Skeletal muscle cell (primary cell): ENCODE data around the gene FER.
"Not testable (repeated sequence)": the region's sequence is repeated elsewhere in the genome, so short reads cannot be mapped to it uniquely, and the experiment has no call there.

Experiments used
- DNase-seq: peaks from one replicate; pipeline ENCODE4 v3.0.0-alpha.2; 2010; ENCODE audit warnings: low read depth
- H3K4me3 ChIP-seq: 2 replicates; pipeline ENCODE4 v1.5.1; 2011; ENCODE audit warnings: low read depth, mild to moderate bottlenecking, control low read depth, low read length, moderate library complexity

The FER gene

GRCh38 chr5:108747774-108748400 lies at the start of gene FER:
TSS of gene FER (plus strand) at chr5:108747897. CDS start at chr5:108798183, 50,286 bp downstream.
- DNase-seq, result peak; percentile 29

DNA sequence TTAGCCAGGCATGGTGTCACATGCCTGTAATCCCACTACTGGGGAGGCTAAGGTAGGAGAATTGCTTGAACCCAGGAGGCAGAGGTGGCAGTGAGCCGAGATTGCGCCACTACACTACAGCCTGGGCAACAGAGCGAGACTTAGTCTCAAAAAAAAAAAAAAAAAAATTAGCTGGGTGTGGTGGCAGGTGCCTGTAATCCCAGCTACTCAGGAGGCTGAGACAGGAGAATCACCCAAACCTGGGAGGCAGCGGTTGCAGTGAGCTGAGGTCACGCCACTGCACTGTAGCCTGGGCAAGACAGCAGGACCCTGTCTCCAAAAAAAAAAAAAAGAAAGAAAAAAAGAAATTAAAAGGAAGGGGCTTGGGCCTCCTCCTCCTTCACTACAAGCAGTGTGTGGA lies 47.3 kb upstream of the FER start:
- not testable (repeated sequence) for H3K4me3 ChIP-seq, DNase-seq

More at GRCh38 chr5:108747774-108748400, at the start of gene FER:
- peak within 1 kb of the TSS; percentile 84 for H3K4me3 ChIP-seq

DNA sequence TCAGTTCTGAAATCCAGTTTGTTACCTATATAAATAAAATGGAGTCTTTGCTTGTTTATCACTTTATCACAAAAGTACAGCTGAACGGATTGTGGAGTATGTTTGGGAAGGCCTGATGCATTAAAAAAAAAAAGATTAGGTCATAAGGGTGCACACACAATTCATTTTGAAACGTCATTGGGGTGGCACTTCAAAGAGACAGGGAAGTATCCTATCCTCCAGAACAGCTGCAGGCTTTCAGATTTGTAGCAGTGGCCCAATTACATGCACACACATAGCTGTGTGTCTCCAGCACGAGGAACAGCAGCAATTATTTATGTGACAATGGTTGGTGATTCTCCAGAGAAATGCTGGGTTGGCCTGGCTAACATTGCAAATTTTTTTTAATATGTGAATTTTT lies 46.8 kb upstream of the FER start:
- no peak for DNase-seq
- no peak overlapping the region for H3K4me3 ChIP-seq

- no peak for DNase-seq
These were observed 45.2 kb upstream of the FER start for GRCh38 chr5:108702546-108702945.

GRCh38 chr5:108703313-108703712 lies 44.4 kb upstream of the FER start:
- no peak for DNase-seq
- H3K4me3 ChIP-seq, result no peak overlapping the region

More at GRCh38 chr5:108702546-108702945, 45.2 kb upstream of the FER start:
- no peak overlapping the region for H3K4me3 ChIP-seq

GRCh38 chr5:108707141-108707540 lies 40.6 kb upstream of the FER start:
- H3K4me3 ChIP-seq, result no peak overlapping the region
- no peak for DNase-seq

DNA sequence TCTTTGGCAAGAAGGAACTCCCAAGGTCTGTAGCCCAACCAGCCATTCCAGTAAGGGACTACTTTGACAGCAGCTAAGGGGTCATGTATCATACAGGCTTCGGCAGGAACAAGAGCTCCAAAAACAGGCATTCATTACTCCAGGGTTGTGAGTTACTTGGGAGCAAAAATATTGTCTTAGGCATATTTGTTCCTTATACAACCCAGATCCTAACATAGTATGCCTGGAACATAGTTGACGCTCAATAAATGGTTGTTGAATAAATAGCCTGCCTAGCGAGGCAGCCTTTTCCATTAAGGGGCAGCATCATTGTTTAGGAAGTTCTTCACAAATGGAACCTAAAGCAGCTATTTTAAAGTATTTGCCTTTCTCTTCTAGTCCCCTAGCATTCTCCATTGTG lies 35.8 kb upstream of the FER start:
- no peak overlapping the region for H3K4me3 ChIP-seq
- DNase-seq, result no peak

DNA sequence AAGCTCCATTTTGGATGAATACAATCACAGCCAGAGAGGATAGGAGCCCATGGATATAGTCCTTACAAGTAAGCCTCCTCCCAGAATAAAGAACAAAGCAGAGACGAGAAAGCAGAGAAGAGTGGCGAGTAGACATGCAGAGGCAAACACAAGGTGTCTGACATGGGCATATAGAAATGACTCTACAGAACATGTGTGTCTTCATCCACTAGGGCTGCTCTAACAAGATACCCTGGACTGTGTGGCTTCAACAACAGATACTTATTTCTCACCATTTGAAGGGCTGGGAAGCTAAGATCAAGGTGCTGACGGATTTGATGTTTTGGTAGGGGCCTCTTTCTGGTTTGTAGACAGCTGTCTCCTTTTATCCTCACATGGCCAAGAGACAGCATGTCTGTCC lies 32.3 kb upstream of the FER start:
- H3K4me3 ChIP-seq, result no peak overlapping the region
- DNase-seq, result no peak

GRCh38 chr5:108720391-108720790 lies 27.3 kb upstream of the FER start:
- peak; percentile 16 for DNase-seq
- H3K4me3 ChIP-seq, result no peak overlapping the region

DNA sequence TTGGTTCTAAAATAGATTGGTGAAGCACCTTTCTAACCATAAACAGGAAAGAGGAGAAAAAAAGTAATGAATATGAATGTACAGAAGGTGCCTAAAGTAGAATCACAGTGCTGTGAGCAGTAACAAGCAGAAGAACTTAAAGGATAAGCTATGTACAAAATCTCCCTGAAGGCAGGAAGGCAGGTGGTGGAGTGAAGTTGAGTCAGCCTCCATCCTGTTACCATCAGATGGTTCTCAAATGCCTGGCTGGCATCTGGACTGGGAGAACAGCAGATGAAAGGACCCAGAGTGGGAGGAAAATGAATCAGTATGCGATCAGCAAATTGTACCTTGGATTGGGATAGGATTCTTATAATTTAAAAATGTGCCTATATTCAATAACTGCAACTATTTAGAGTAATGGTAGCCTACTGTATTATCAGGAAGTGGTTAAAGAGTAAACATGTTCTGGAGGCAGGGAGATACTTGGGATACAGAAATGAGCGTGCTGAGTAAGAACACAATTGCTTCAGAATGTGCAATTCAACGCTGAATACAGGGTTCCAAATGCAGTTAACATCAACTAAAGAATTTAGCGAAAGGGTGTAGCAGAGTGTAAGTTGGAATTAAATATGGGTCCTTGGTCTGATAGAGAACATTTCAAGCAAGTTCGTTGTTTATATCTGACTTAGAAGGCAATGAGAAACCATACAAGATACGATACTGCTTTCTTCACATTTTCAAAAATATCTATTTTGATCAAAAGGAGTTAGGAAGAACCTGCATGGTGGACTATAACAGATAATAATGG lies 21.1 kb upstream of the FER start:
- H3K4me3 ChIP-seq, result no peak overlapping the region
- no peak for DNase-seq

DNA sequence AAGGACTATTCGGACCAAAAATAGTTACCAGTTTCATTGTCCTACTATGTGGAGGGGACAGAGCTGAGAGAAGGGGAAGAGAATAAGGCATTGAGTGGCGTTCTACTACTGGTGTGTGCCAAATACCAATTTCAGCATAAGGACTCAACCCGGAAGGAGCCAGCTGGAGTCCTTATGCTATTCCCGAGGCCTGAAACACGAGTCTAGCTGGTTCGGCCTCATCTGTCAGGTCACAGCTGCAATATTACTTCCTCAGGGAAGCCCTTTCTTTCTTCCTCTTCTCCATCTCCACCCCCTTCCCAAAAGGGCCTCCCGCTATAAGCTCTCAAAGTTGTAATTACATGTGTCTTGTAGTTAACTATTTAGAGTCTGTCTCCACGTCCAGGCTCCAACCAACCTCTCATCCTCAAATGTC lies 20.5 kb upstream of the FER start:
- no peak for DNase-seq
- peak overlapping the region; percentile 72 for H3K4me3 ChIP-seq

DNA sequence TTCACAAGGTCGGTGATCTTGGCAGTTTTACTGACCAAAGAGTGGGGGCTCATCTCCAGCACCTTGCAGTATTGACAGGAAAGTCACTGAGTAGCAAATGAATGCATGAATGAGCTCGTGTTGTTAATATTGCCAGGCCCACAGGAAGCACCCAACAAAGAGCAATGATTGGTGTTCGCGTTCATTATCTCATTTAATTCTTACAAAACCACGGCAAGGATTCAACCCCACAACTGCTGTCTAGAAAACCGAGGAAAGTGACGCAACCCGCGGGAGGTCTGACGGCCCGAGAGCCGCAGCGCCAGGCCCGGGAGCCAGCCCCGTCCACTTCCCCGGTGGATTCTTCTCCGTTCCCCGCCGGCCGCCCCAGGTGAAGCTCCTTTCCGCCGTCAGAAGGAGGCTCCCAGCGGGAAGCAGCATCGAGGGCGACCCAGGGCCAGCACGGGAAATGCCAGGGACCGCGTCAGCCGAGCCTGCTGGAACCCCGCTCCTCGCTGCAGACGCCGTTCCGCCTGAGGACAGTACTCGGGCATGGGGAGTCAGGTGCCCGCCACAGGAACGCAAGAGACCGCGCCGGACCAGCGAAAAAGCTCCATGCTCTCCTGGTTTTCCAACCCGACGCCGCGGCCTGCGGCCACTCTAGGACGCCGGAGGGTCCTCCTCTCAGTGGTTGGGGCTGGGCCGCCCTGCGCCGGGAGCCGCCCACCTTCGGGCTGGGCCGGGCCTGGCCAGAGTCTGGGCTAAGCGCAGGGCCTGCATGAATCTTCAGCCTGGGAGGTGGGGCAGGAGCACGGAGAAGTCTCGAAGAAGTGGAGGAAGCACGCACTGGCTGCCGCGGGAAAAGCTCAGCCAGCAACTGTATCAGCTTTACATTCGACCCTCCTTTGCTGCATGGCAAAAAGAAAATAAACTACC lies 19.8 kb upstream of the FER start:
- peak overlapping the region; percentile 72 for H3K4me3 ChIP-seq
- peak; percentile 80 for DNase-seq

GRCh38 chr5:108728566-108729241 lies 19.0 kb upstream of the FER start:
- no peak for DNase-seq
- H3K4me3 ChIP-seq, result peak overlapping the region; percentile 72

DNA sequence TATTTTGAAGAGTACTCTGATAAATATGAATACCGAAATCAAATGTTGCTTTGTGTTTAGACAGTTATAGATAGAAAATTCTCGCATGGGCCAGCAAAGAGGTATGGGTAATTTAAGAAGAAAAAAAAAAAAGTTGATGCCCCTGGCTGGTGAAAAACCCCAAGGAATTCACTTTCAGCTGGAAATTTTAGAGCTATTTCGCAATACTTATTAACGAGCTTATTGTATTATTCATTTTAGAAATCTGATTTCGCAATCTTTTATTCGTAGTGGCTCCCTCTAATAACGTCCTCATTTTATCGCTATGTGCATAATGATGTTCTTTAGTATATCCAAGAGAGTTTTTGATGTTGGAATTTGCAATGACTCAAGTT lies 18.5 kb upstream of the FER start:
- H3K4me3 ChIP-seq, result no peak overlapping the region
- no peak for DNase-seq

DNA sequence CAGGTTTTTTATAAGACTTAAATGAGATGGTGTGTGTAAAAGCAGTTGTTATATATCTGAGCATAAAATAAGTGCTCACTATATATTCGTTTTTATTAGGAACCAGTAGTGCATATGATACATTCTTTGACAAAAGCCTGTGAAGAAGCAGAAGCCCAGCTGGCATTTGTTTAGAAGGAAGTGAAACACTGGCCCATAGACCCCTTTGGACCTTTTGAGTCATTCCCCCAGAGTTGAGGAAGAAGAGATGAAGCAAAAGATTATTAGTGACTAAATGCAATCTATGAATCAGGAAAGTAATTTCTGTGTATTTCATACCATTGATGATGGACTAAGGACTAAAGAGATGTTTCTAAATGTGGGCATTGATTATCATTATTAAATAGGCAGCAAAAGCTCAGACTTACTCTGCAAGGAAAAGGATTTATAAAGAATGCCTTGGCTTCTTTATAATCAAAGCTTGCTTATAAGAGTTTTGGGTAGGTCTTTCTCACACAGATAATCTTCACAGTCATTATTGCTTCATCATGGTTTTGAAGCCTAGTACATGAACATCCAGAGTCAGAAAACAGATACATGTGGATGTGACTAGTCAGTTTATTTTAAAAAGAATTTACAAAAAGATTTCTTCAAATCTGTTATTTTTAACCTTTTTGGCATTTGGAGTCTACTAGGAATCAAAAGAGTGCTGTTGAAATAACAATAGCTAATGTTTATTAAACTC lies 16.9 kb upstream of the FER start:
- H3K4me3 ChIP-seq, result no peak overlapping the region
- no peak for DNase-seq

DNA sequence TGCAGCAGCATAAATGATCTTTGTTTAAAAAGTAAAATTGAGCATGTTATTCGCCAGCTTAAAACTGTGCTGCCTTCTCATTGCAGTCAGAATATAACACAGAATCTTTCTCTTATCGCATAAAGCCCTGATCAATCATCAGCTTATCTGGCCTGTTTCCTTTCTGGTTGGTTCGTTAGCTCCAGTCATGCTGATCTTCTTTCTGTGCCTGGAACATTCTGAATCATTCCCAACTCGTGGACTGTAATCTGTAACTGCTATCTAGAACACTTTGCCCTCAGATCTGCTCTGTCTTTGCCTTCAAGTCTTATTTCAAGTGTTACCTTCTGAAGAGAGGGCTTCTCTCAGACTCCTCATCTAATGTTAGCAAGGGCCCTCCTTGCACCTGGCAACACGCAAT lies 11.9 kb upstream of the FER start:
- H3K4me3 ChIP-seq, result no peak overlapping the region

GRCh38 chr5:108736855-108737254 lies 10.8 kb upstream of the FER start:
- no peak overlapping the region for H3K4me3 ChIP-seq

More for the DNA sequence above, 11.9 kb upstream of the FER start:
- no peak for DNase-seq

DNA sequence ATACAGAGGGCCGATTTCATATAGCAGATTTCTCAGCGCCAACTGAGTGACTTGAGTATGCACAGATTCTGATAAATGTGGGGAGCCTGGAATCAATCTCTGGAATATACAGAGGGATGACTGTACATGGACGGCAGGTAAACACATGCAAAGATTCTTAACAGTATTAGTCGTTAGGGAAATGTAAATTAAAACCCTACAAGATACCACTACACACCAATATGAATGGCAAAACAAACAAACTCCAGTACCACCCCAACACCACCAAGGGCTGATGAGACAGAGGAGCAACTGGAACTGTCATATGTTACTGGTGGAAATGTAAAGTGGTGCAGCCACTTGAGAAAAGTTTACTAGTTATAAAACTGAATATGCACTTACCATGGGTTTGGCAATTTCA lies 8.3 kb upstream of the FER start:
- no peak for DNase-seq
- no peak overlapping the region for H3K4me3 ChIP-seq

More at GRCh38 chr5:108736855-108737254, 10.8 kb upstream of the FER start:
- no peak for DNase-seq

DNA sequence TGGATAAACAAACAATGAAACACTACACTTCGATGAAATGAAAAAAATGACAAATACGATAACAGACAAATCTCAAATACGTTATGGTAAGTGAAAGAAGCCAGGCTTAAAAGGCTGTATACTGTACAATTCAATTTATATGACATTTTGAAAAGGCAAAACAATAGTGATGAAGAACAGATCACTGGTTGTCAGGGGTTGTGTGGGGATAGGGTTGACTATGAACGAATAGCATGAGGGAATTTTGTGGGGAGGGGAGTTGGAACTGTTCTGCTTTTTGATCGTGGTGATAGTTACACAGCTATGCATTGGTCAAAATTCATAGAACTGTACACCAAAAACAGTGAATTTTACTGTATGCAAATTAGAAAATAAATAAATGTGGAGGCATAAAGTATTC lies 7.8 kb upstream of the FER start:
- no peak for DNase-seq
- no peak overlapping the region for H3K4me3 ChIP-seq
